ENCODE data around the gene EPAS1. TPM values are rescaled to one million over a fixed set of nuclear protein-coding genes. Genes with fewer than 3 reads are reported as not detected.

Gene EPAS1
- total and polyA plus RNA-seq, 8 donors, result 190 to 962 (median 244) TPM

- DNase-seq (peak in 3 of 4 donors; percentile 63 to 88 (median 84)), ATAC-seq (peak; percentile 56)
- no peak for TF ChIP-seq CTCF (IDR thresholded peaks at IDR 0.05)
- Histone ChIP-seq H3K27me3 (no peaks in the 10 kb centered on the region), H3K4me3 (peak overlapping the region in 1 of 2 donors; percentile 15), H3K9me3 (no peaks in the 10 kb centered on the region), H3K36me3 (no peaks in the 10 kb centered on the region), H3K4me1 (peaks cover 78 to 98% of the 10 kb centered on the region in 2 donors), H3K27ac (peak overlapping the region; percentile 54 to 63)
- intact Hi-C loops (cut with DNase I), result no loop called here
Measured at GRCh38 chr2:46335391-46336282, 38.4 kb downstream of the EPAS1 start.

GRCh38 chr2:46336283-46336959 is 39.2 kb downstream of the EPAS1 start:
- DNase-seq, result no peak
- intact Hi-C loops (cut with DNase I), result no loop called here
- ATAC-seq, result peak; percentile 67
- peak overlapping the region; percentile 54 to 63 for H3K27ac ChIP-seq
- no peak for TF ChIP-seq CTCF (IDR thresholded peaks at IDR 0.05)
- H3K9me3 ChIP-seq, result no peaks in the 10 kb centered on the region
- no peak overlapping the region for H3K4me3 ChIP-seq
- no peaks in the 10 kb centered on the region for H3K27me3 ChIP-seq
- peaks cover 72 to 98% of the 10 kb centered on the region in 2 donors for H3K4me1 ChIP-seq
- H3K36me3 ChIP-seq, result no peaks in the 10 kb centered on the region

- ATAC-seq (no peak), DNase-seq (no peak)
- Histone ChIP-seq H3K27me3 (no peaks in the 10 kb centered on the region), H3K4me3 (no peak overlapping the region), H3K9me3 (no peaks in the 10 kb centered on the region), H3K27ac (peak overlapping the region; percentile 41 to 63), H3K4me1 (peaks cover 66 to 99% of the 10 kb centered on the region in 2 donors), H3K36me3 (no peaks in the 10 kb centered on the region)
- intact Hi-C loops (cut with DNase I), result no loop called here
- TF ChIP-seq CTCF (IDR thresholded peaks at IDR 0.05), result no peak
Measured at GRCh38 chr2:46337208-46337994, 40.2 kb downstream of the EPAS1 start.

- ATAC-seq (no peak), DNase-seq (no peak)
- TF ChIP-seq CTCF (IDR thresholded peaks at IDR 0.05), result no peak
- no peaks in the 10 kb centered on the region for H3K27me3 ChIP-seq
- H3K9me3 ChIP-seq, result no peaks in the 10 kb centered on the region
- peaks cover 56 to 97% of the 10 kb centered on the region in 2 donors for H3K4me1 ChIP-seq
- no peaks in the 10 kb centered on the region for H3K36me3 ChIP-seq
- H3K4me3 ChIP-seq, result no peak overlapping the region
- H3K27ac ChIP-seq, result peak overlapping the region in 1 of 2 donors; percentile 3
- intact Hi-C loops (cut with DNase I), result no loop called here
Measured at GRCh38 chr2:46338674-46339073, 41.5 kb downstream of the EPAS1 start.
